OCI-LY1 (cell line): ENCODE measurements around the gene BHMT.

Experiments used
- EZH2 ChIP-seq: fragments of 200-600 bp; sonication (generic), shearing (Covaris generic); IDR thresholded peaks from 2 replicates; pipeline ENCODE4 v1.8.0; 2017; ENCODE audit warnings: borderline replicate concordance, mixed run types, mild to moderate bottlenecking, antibody characterized with exemption, low read length, moderate library complexity, mixed read lengths
- TF ChIP-seq, protein P1 (sequence below): fragments of 200-600 bp; sonication (generic), shearing (Covaris generic); IDR thresholded peaks from 2 replicates; pipeline ENCODE4 v1.5.1; 2017; ENCODE audit warnings: mild to moderate bottlenecking, antibody characterized with exemption, low read length, moderate library complexity, mixed read lengths

- TF ChIP-seq, protein P1, sequence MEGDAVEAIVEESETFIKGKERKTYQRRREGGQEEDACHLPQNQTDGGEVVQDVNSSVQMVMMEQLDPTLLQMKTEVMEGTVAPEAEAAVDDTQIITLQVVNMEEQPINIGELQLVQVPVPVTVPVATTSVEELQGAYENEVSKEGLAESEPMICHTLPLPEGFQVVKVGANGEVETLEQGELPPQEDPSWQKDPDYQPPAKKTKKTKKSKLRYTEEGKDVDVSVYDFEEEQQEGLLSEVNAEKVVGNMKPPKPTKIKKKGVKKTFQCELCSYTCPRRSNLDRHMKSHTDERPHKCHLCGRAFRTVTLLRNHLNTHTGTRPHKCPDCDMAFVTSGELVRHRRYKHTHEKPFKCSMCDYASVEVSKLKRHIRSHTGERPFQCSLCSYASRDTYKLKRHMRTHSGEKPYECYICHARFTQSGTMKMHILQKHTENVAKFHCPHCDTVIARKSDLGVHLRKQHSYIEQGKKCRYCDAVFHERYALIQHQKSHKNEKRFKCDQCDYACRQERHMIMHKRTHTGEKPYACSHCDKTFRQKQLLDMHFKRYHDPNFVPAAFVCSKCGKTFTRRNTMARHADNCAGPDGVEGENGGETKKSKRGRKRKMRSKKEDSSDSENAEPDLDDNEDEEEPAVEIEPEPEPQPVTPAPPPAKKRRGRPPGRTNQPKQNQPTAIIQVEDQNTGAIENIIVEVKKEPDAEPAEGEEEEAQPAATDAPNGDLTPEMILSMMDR, result no peak
- no peak for TF ChIP-seq EZH2
These were observed 34.8 kb upstream of the BHMT start for GRCh38 chr5:79076819-79077218.
